H7 (cell line): Measurements from ENCODE around the gene USP38. TPM values are rescaled to one million over a fixed set of nuclear protein-coding genes. Genes with fewer than 3 reads are reported as not detected.
"Not testable (repeated sequence)": the region's sequence is repeated elsewhere in the genome, so short reads cannot be mapped to it uniquely, and the experiment has no call there.

Source experiments
- DNase-seq: peaks from one replicate; pipeline ENCODE4 v3.0.0; 2012
- H3K27me3 ChIP-seq: 2 replicates; pipeline ENCODE4 v1.6.0; 2011; ENCODE audit warnings: mild to moderate bottlenecking, low read length; ENCODE audit not compliant: control insufficient read depth, insufficient read depth
- H3K36me3 ChIP-seq: replicated peaks from 2 replicates; pipeline ENCODE4 v1.5.1; 2011; ENCODE audit warnings: low read length; ENCODE audit not compliant: control insufficient read depth, insufficient read depth
- H3K4me3 ChIP-seq: 2 replicates; pipeline ENCODE4 v1.5.1; 2011; ENCODE audit warnings: low read depth, mild to moderate bottlenecking, control low read depth, low read length, moderate library complexity; ENCODE audit not compliant: insufficient read depth
- total RNA-seq: library from RNA; depleted of rRNA; stranded (reverse); fragments of >200 nt; shearing (Covaris generic); gene quantifications from 2 replicates; pipeline ENCODE4 v1.2.3, GENCODE V29; 2014; rRNA removed

Gene USP38
- total RNA-seq, 1 experiment from 2014 or later, result 16.8 TPM

DNA sequence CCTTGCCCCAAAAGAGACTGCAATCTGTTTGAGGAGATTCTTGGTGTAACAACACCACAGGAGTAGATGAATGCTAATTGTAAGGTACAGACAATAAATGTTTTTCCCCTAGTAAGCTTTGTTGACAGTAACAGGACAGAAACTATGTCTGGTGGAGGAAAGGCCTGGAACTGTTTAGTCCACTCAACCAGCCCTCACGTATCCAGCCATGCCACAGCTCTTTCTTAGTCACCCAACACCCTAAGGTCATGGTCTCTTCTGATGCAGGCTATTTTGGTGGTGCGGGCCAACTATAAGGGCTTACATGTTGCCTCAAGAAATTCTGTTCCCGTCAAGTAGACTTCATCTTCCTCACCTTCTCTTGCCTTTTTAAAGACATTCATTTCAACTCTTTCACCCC is 76.0 kb downstream of the USP38 start:
- DNase-seq, result no peak
- Histone ChIP-seq H3K36me3 (no peaks in the 10 kb centered on the region; the same call in 1 of the 2 replicates), H3K27me3 (no peaks in the 10 kb centered on the region), H3K4me3 (no peak overlapping the region)

DNA sequence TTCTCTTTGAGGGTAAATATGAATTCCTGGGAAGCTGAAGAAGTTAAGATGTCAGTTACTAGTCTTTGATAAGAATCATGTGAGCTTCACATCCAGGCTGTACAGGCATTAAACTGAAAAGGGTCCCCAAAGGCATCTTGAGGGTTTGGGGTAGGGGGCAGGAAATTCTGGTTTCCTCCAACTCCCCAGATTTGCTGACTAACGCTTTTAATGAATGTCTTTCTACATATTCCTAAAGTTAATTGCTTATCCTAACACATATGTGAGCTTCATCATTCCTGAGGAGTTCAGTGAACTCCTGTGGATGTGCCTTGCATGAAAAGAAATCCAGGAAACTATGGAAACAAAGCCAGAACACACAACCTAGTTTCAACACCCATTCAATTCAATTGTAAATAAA is 78.1 kb downstream of the USP38 start:
- Histone ChIP-seq H3K27me3 (no peaks in the 10 kb centered on the region), H3K4me3 (no peak overlapping the region), H3K36me3 (no peaks in the 10 kb centered on the region; the same call in 1 of the 2 replicates)
- DNase-seq, result no peak

DNA sequence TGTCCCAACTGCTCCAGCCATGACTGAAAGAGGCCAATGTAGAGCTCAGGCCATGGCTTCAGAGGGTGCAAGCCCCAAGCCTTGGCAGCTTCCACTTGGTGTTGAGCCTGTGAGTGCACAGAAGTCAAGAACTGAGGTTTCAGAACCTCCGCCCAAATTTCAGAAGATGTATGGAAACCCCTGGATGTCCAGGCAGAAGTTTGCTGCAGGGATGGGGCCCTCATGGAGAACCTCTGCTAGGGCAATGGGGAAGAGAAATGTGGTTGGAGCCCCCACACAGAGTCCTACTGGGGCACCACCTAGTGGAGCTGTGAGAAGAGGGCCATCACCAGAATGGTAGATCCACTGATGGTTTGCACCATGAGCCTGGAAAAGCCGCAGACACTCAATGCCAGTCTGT is 83.0 kb downstream of the USP38 start:
- not testable (repeated sequence) for DNase-seq, H3K4me3 ChIP-seq, H3K36me3 ChIP-seq, H3K27me3 ChIP-seq

DNA sequence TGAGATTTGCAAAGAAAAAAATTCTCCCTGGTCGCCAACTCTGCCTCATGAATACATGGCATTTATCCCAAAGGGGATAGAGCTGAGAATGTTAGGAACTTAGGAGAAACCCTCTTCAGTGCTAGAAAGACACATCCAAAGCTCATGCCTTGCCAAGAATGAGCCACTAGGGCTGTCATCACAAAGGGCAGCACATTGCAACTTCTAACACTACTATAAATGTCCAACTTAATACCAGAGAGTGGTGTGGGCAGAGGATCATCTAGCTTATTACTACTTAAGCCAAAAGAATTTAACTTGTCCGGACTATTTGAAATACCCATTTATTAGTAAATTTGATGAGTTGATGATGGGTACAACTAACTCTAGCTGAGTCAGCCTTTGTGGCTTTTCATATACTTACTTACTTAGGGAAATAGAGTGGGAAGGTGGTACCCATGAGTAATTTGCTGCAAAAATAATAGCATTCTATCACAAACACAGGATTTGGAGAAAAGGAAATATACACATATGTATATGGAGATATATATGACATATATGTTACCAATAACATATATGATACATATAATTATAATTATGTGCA is 85.6 kb downstream of the USP38 start:
- DNase-seq, result no peak
- Histone ChIP-seq H3K36me3 (no peaks in the 10 kb centered on the region), H3K27me3 (no peaks in the 10 kb centered on the region), H3K4me3 (no peak overlapping the region)

Other genes starting within 250 kb of the USP38 start
- 14.1 and 23.4 TPM in 2 replicates for gene GAB1, start 152.0 kb downstream of the USP38 start, total RNA-seq